Mesothelial cell of epicardium (in vitro differentiated cells): ENCODE data around the gene SYTL3. TPM values are rescaled to one million over a fixed set of nuclear protein-coding genes. Genes with fewer than 3 reads are reported as not detected.
A peak's percentile ranks its signal among the peaks of the same experiment; 100 is the strongest.

Source experiments
- DNase-seq, 2 experiments: peaks; one replicate each; pipeline ENCODE4 v3.0.0; 2021; ENCODE audit warnings: low spot score in 2 of 2; ENCODE audit not compliant: unreplicated experiment in 2 of 2
- H3K27ac Mint-ChIP-seq: 2 replicates; pipeline ENCODE4 v1.8.0; 2021; ENCODE audit warnings: mixed read lengths
- H3K27me3 Mint-ChIP-seq: 2 replicates; pipeline ENCODE4 v1.8.0; 2021; ENCODE audit warnings: low read depth, mixed read lengths
- H3K36me3 Mint-ChIP-seq: 2 replicates; pipeline ENCODE4 v1.8.0; 2021; ENCODE audit warnings: mixed read lengths
- H3K4me1 Mint-ChIP-seq: 2 replicates; pipeline ENCODE4 v1.8.0; 2021; ENCODE audit warnings: mixed read lengths
- H3K4me3 Mint-ChIP-seq: 2 replicates; pipeline ENCODE4 v1.8.0; 2021; ENCODE audit warnings: mild to moderate bottlenecking, moderate library complexity, mixed read lengths
- H3K9me3 Mint-ChIP-seq: 2 replicates; pipeline ENCODE4 v1.8.0; 2021; ENCODE audit warnings: mixed read lengths
- CTCF ChIP-seq: fragments of 200-600 bp; sonication (generic); IDR thresholded peaks from one replicate; pipeline ENCODE4 v1.5.0; 2021; ENCODE audit warnings: antibody characterized with exemption; ENCODE audit not compliant: unreplicated experiment
- total RNA-seq: library from RNA; stranded (reverse); gene quantifications from 3 replicates; pipeline ENCODE4 v1.2.1, GENCODE V29; 2021

Gene SYTL3
- total RNA-seq, 1 donor from 2014 or later: 6.1 TPM

GRCh38 chr6:158783167-158783450 is 133.3 kb downstream of the SYTL3 start:
- no peak for TF ChIP-seq CTCF
- Mint-ChIP-seq H3K9me3 (no peaks in the 10 kb centered on the region), H3K27me3 (no peaks in the 10 kb centered on the region), H3K4me1 (peaks cover 37% of the 10 kb centered on the region), H3K4me3 (no peak overlapping the region), H3K36me3 (peaks cover 56% of the 10 kb centered on the region), H3K27ac (peak overlapping the region; percentile 97)
- DNase-seq: no peak

- Mint-ChIP-seq H3K9me3 (no peaks in the 10 kb centered on the region), H3K27me3 (no peaks in the 10 kb centered on the region), H3K4me3 (no peak overlapping the region), H3K4me1 (peaks cover 37% of the 10 kb centered on the region), H3K27ac (peak overlapping the region; percentile 59), H3K36me3 (peaks cover 55% of the 10 kb centered on the region)
- DNase-seq: no peak
- no peak for TF ChIP-seq CTCF
Observed at GRCh38 chr6:158783851-158784250, 134.0 kb downstream of the SYTL3 start.

- H3K36me3 Mint-ChIP-seq: peaks cover 53% of the 10 kb centered on the region
- TF ChIP-seq CTCF: no peak
- peak overlapping the region; percentile 30 for H3K27ac Mint-ChIP-seq
- no peaks in the 10 kb centered on the region for H3K27me3 Mint-ChIP-seq
- no peak for DNase-seq
- H3K4me1 Mint-ChIP-seq: peaks cover 33% of the 10 kb centered on the region
- no peaks in the 10 kb centered on the region for H3K9me3 Mint-ChIP-seq
- H3K4me3 Mint-ChIP-seq: no peak overlapping the region
Observed at GRCh38 chr6:158784505-158784904, 134.7 kb downstream of the SYTL3 start.

GRCh38 chr6:158785036-158785435 is 135.2 kb downstream of the SYTL3 start:
- Mint-ChIP-seq H3K27me3 (no peaks in the 10 kb centered on the region), H3K4me3 (no peak overlapping the region), H3K27ac (peak overlapping the region; percentile 16), H3K36me3 (peaks cover 53% of the 10 kb centered on the region), H3K4me1 (peaks cover 36% of the 10 kb centered on the region), H3K9me3 (no peaks in the 10 kb centered on the region)
- DNase-seq: no peak
- TF ChIP-seq CTCF: no peak

GRCh38 chr6:158786645-158787304 is 136.9 kb downstream of the SYTL3 start:
- H3K9me3 Mint-ChIP-seq: no peaks in the 10 kb centered on the region
- no peaks in the 10 kb centered on the region for H3K27me3 Mint-ChIP-seq
- no peak for TF ChIP-seq CTCF
- DNase-seq: no peak
- peaks cover 53% of the 10 kb centered on the region for H3K36me3 Mint-ChIP-seq
- H3K4me3 Mint-ChIP-seq: no peak overlapping the region
- peaks cover 30% of the 10 kb centered on the region for H3K4me1 Mint-ChIP-seq
- peak overlapping the region; percentile 62 for H3K27ac Mint-ChIP-seq

GRCh38 chr6:158787395-158787794 is 137.5 kb downstream of the SYTL3 start:
- no peaks in the 10 kb centered on the region for H3K9me3 Mint-ChIP-seq
- DNase-seq: no peak
- H3K27ac Mint-ChIP-seq: peak overlapping the region; percentile 40
- TF ChIP-seq CTCF: no peak
- H3K4me3 Mint-ChIP-seq: no peak overlapping the region
- peaks cover 48% of the 10 kb centered on the region for H3K36me3 Mint-ChIP-seq
- peaks cover 26% of the 10 kb centered on the region for H3K4me1 Mint-ChIP-seq
- H3K27me3 Mint-ChIP-seq: no peaks in the 10 kb centered on the region
